ENCODE data around the gene AGPAT4.

GRCh38 chr6:161265554-161265953, 8.3 kb downstream of the AGPAT4 start:
- TF ChIP-seq POLR2A (IDR thresholded peaks at IDR 0.05; ENCODE audit: low read depth, low read length) (no peak), RCOR1 (IDR thresholded peaks at IDR 0.05; ENCODE audit: insufficient replicate concordance, low read length) (no peak), RFX5 (IDR thresholded peaks at IDR 0.05; ENCODE audit: low read depth, low read length) (no peak)
